GM15510 (cell line): ENCODE results near the gene FGFR4.
A peak's percentile ranks its signal among the peaks of the same experiment; 100 is the strongest.

Source experiments
- POLR2A ChIP-seq: IDR thresholded peaks from 3 replicates; pipeline ENCODE4 v1.6.1; 2011; ENCODE audit warnings: borderline replicate concordance; ENCODE audit not compliant: insufficient read length; ENCODE audit errors: extremely low read depth

The FGFR4 gene

DNA sequence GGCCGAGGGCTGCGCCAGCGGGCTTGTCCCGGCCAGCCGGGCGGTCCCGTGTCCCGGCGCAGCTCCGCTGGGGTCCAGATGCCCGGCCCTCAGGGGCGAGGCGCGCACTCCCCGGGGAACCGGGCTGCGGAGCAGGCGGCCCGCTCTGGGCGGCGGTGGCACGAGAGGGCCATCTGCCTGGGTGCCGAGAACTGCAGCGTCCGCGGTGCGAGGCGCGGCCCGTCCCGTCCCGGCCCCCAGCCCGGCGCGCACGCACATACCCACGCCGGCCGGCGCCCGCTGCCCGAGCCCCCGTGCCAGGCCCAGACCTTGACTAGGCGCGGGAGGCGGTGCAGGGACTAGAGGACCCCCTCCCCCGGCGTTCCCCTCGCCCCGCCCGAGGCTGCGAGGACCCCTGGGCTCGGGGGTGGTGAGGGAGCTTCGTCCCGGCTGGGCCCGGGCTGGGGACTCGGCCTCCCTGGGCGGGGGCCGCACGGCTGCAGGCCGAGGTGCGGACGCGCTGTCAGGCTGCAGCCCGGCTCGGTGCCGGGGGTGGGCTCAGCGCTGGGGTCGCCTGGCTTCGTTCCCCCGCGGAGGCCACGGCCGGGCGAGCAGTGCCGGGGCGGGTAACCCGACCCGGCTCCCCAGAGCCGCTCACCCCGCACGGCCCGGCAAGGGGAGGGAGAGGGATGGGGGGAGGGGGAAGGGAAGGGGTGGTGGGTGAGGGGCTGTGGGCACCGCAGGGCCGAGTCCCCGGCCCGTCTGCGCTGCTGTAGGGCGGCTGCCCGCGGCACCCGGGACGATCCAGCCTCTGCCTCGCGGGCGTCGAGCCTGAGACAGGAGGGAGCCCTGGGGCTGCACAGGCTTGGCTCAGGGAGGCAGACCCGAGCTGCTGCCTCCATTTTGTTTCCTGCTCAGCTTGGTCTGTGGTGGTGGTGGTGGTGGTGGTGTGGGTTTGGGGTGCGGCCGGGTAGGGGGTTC, 45.7 kb downstream of the FGFR4 start:
- no peak for TF ChIP-seq POLR2A

DNA sequence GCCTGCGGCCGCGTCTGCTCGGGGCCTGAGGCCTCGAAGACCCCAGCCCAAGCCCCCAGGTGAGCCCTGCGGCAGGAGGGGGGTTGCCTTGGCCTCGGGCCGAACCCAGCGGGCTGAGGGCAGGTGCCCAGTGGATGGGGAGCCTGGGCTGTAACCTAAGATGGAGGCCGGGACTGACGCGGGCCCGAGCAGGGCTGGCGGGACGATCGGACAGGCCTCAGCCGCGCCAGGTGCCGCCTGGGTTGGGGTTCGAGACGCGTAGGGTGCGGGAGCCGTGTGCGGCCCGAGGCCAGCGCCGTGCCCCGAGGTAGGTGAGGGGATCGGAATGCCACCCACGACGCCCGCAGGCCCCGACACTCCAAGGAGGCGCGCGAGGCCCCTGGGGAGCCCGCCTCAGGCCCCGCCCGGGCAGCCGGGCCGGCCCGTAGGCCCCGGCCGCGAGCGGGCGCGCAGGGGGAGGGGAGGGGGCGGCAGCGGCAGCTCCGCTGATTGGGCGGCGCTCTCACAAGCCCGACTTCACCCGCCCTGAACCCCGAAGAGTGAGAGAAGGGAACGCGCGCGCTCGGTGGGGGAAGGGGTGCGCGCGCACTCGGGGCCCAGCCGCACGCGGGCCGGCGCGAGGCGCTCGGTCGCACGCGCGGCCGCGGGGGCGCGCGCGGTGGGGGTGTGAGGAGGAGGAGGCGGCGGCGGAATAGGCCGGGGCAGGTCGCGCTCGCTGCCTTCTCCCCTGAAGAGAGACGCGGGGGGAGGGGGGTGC, 46.6 kb downstream of the FGFR4 start, which contains the start of gene NSD1:
TSS of gene NSD1 (plus strand) at position 678 of the 757 bp plus-strand sequence. CDS start 1,331 bp downstream, outside the sequence.
- TF ChIP-seq POLR2A = peak; percentile 71

DNA sequence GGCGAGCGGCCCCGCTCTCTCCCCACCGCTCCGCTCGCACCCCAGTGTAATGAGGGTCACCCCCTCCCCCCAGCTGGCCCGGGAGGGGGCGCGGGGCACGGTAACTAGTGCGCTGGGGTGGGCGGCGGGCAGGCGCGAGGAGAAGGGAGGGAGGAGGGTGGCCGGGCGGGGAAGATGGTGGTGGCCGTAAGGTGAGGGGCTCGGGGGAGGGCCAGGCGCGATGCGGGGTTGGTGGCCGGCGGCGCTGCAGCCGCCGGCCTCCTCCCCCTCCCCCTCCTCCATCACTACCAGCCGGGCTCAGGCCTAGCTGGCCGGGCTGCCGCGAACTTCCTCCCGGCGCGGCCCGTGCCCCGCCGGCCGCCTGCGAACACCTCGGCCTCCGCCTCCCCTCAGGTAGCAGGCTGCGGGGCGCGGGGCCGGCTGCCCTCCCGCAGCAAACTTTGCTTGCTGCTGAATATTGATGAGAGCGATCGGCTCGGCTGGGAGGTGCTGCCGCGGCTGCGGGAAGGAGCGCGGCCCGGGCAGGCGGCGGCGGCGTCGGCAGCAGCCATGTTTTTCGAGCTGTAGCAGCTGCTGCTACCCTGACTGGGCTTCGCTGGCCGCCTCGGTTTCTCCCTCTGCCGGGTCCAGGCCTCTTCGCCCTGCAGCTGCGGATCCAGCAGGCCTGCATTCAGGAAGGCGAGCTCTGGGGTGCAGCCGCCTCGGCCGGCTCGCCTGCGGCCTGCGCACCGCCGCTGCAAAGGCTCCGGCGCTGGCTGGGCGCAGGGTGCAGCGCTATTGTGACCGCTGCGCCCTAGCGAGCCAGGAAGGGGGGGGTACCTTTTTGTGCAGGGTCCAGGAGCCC, 47.4 kb downstream of the FGFR4 start:
- peak; percentile 31 for TF ChIP-seq POLR2A

DNA sequence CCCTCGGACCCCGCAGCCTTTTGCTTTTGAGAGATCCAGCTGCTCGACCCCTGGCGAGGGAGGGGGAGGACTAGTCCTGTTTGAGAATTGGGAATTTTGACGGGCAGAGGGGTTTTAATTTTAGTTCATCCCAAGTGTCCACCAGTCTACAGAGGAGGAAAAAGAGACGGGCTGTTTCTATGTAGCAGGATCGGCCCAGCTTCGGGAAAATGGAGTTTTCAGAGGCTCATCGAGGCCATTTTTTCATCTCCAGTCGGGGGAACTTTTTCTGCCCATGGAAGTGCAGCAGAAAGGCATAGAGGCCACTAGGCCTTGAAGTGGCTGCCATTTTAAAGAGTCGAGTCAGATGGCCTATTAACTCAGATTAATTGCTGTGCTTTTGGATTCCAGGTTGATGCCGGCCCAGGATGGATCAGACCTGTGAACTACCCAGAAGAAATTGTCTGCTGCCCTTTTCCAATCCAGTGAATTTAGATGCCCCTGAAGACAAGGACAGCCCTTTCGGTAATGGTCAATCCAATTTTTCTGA, 48.0 kb downstream of the FGFR4 start:
- TF ChIP-seq POLR2A = no peak

DNA sequence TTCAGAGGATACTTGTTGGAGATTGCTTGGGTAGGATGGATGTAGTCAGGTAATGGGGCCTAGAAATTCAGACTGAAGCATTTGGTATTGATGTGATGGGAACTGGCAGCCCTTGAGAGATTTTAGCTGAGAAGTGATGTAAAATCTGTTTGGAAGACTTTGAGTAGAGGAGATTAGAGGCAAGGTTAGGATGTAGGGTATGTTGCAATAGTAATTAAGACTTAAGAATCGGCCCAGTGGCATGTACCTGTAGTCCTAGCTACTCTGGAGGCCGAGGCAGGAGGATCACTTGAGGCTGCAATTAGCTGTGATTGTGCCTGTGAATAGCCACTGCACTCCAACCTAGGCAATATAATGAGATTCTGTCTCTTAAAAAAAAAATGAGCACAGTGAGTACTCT, 53.6 kb downstream of the FGFR4 start:
- TF ChIP-seq POLR2A = no peak

DNA sequence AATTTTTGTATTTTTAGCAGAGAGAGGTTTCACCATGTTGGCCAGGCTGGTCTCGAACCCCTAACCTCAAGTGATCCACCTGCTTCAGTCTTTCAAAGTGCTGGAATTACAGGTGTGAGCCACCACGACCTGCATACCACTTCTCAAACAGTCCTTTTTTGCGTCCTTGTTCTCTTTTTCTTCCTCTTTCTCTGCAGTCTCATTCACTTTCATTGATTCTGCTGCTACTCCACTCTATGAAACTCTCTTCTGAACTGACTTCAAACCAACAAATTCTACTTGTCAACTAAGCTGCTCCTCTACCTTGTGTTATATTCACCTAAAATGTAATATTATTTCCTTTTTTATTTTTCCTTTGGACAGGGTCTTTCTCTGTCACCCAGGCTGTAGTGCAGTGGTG, 54.8 kb downstream of the FGFR4 start:
- no peak for TF ChIP-seq POLR2A

DNA sequence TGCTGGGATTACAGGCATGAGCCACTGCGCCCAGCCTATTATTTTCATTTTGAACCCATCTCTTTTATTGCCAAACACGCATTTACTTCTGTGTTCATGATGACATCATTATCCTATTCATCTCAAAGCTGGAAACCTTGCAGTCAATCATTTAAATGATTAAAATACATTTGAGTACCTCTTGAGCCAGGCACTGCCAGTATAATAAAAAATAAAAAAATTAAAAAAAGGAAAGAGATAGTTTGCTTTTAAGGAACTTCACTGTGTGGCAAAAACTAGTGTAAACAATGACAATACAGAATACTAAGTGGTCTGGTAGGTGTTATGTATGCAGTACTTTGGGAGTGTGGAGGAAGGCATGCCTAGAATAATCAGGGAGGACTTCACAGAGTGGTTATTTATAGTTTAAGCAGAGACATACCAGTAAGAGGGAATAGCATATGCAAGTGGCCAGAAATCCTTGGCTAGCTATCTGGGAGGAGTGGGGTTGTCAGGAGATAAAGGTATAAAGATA, 55.4 kb downstream of the FGFR4 start:
- no peak for TF ChIP-seq POLR2A

DNA sequence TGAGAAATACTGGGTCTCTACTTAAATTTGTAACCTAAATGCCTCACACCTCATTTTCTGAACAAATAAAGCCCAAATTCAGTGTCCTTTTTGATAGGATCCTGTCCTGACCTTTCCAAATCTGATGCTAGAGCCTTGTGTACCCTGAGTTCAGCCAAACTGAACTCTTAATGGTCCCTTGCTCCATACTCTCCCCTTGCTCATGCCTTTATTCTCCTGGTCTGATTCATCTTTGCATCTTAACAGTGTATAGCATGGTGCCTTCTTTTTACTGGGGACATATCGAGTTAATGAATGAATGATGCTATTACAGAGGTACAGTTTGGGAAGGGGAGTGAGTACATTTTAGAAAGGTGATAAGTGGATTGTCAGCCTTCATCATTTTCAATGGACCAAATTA, 56.1 kb downstream of the FGFR4 start:
- no peak for TF ChIP-seq POLR2A

DNA sequence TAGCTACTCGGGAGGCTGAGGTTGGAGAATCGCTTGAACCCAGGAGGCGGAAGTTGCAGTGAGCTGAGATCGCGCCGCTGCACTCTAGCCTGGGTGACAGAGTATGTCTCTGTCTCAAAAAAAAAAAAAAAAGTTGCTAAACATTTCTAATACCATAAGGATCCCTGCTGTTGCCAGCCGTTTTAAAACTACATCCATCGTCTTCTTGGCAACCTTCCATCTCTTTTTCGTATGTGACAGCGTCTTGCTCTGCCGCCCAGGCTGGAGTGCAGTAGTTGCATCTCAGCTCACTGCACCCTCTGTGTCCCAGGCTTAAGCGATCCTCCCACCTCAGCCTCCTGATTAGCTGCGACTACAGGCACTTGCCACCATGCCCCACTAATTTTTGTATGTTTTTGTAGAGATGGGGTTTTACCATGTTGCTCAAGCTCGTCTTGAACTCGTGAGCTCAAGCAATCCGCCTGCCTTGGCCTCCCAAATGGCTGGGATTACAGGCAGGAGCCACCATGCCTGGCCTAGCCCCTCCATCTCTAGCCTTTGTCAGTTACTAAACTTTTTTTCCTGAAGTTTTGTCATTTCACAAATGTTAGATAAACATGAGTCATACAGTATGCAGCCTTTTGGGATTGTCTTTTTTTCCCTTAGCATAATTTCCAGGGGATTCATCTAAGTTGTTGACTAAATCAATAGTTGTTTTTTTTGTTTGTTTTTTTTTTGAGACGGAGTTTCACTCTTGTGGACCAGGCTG, 60.4 kb downstream of the FGFR4 start:
- TF ChIP-seq POLR2A = no peak
